Activated CD8-positive, alpha-beta memory T cell treated with anti-CD3 and anti-CD28 coated beads for 36 hours (primary cell): ENCODE data around the gene UNC5C. TPM values are rescaled to one million over a fixed set of nuclear protein-coding genes. Genes with fewer than 3 reads are reported as not detected.

ENCODE experiments used
- CTCF ChIA-PET: fragments of 350-600 bp; sonication (Branson Sonifier 250); formaldehyde crosslinking; loops from one replicate; lab custom pipeline; 2021; ENCODE audit warnings: antibody characterized with exemption; lab: Charles Lee
- POLR2A ChIA-PET: fragments of 350-600 bp; sonication (Branson Sonifier 250); formaldehyde crosslinking; loops from one replicate; lab custom pipeline; 2021; ENCODE audit warnings: antibody characterized with exemption; lab: Charles Lee
- total RNA-seq, 2 experiments: library from RNA; stranded (reverse); gene quantifications; one replicate each; pipeline ENCODE4 v1.2.3, GENCODE V29; 2021

Gene UNC5C
- total RNA-seq, 2 experiments from 2014 or later, result not detected

- POLR2A ChIA-PET, result no interaction called here
These were observed 126.3 kb downstream of the UNC5C start for GRCh38 chr4:95422436-95422835.

DNA sequence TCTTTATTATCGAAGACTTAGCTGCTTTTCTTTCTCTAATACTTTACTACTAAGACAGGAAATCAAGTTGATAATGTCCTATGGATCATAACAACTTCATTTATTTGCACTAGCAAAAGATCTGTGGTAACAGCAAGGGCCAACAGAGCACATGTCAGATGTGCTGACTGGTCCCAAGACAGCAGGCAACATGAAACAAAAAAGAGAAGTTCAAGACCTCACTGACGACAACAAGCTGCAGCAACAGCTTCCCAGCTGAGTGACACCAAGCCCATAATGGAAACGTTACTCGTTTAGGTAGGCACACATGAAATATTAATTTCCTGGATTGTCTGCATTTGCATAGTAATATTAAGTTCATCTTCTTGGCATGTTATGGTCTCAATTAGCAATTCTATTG lies 126.9 kb downstream of the UNC5C start:
- CTCF ChIA-PET, result no interaction called here
- POLR2A ChIA-PET, result no interaction called here

More at GRCh38 chr4:95422436-95422835, 126.3 kb downstream of the UNC5C start:
- CTCF ChIA-PET, result no interaction called here

GRCh38 chr4:95417531-95417930 lies 131.2 kb downstream of the UNC5C start:
- ChIA-PET POLR2A (no interaction called here), CTCF (no interaction called here)

DNA sequence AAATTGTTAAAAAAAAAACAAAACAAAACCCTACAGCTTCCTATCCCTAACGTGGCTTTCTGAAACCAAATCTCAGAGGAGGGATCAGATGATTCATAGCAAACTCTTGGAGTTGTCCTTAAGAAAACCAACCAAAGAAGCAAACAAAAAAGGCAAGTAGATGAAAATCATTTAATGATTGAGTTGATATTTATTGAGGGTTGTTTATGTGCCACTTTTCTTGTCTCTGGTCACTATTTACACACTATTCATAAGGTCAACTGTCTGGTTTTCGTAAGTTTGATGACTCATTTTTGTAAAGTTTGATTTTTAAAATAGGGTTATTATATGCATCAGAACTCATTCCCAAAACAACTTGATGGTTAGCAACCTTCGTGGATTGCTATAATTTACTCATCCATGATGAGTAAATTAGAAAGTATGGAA lies 133.4 kb downstream of the UNC5C start:
- CTCF ChIA-PET, result no interaction called here
- POLR2A ChIA-PET, result no interaction called here

GRCh38 chr4:95411371-95412088 lies 137.2 kb downstream of the UNC5C start:
- ChIA-PET CTCF (no interaction called here), POLR2A (no interaction called here)

DNA sequence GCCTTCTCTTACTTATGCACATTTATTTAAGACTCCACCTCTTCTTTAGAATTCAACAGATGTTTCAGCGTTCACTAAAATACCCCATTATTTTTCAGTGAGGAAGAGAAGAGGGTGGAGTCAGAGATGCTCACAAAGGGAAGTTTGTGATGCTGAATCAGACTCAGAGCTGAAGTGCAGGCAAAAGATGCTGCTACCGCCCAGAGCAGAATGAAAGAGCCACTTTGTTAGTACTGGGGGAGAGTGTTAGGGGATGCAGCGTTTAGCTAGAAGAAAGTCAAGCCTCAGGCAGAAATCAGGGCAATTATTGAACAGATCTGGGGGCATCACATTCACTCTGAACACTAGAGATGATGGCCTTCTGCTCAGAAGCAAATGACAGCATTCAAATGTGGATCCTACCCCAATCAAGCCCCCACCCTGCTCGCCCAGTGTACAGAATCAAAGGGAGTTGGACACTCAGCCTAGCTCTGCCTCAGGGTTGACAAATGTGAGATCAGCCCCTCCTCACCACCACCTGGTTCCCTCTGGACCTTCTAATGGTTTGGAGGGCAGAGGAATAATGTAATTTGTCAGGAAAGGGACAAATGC lies 138.3 kb downstream of the UNC5C start:
- ChIA-PET CTCF (no interaction called here), POLR2A (no interaction called here)

DNA sequence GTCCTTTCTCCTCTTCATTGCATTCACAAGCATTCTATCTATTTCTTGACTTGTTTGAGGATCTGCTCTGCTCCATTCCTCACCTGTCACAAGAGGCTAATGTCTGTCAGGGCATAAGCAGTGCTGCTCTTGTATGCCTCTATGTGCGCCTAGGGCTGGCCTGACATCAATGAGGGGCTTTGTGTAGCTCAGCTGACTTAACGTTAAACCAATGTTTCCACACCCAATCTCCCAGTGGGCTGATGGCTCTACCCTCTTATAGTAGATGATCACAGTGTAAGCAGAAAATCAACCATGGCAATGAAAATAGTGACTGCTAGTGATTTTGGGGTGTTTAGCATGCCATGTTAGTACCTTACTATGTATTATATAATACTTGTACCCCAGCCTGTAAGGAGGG lies 139.0 kb downstream of the UNC5C start:
- POLR2A ChIA-PET, result no interaction called here

GRCh38 chr4:95409127-95409526 lies 139.6 kb downstream of the UNC5C start:
- CTCF ChIA-PET, result no interaction called here
- POLR2A ChIA-PET, result no interaction called here

More for the DNA sequence above, 139.0 kb downstream of the UNC5C start:
- CTCF ChIA-PET, result no interaction called here

GRCh38 chr4:95402299-95402698 lies 146.5 kb downstream of the UNC5C start:
- POLR2A ChIA-PET, result no interaction called here

GRCh38 chr4:95398217-95398616 lies 150.6 kb downstream of the UNC5C start:
- ChIA-PET POLR2A (no interaction called here), CTCF (no interaction called here)

More at GRCh38 chr4:95402299-95402698, 146.5 kb downstream of the UNC5C start:
- CTCF ChIA-PET, result no interaction called here

- POLR2A ChIA-PET, result no interaction called here
These were observed 153.9 kb downstream of the UNC5C start for GRCh38 chr4:95394752-95395306.

GRCh38 chr4:95393821-95394220 lies 155.0 kb downstream of the UNC5C start:
- ChIA-PET CTCF (no interaction called here), POLR2A (no interaction called here)

More at GRCh38 chr4:95394752-95395306, 153.9 kb downstream of the UNC5C start:
- CTCF ChIA-PET, result no interaction called here

- CTCF ChIA-PET, result no interaction called here
- POLR2A ChIA-PET, result no interaction called here
These were observed 159.9 kb downstream of the UNC5C start for GRCh38 chr4:95388911-95389310.

- CTCF ChIA-PET, result no interaction called here
- POLR2A ChIA-PET, result no interaction called here
These were observed 161.1 kb downstream of the UNC5C start for GRCh38 chr4:95387719-95388118.

DNA sequence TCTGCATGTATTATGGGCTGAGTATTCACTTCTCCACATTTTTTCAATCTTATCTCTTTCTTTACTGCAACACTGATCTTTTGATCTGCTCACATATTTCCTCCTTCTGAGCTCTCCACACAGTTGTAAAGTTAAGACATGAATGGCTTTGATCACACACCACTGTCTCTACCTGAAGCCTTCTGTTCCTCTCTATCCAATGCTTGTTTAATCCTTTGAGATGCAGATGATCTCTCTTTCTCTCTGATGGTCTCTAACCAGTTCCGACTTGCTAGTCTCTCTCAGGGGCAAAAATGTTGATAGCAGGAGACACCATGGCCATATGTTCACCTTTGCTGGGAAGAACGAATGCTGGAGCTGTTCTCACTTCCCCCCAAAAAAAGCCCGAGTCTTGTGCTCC lies 162.4 kb downstream of the UNC5C start:
- POLR2A ChIA-PET, result no interaction called here
- CTCF ChIA-PET, result no interaction called here

GRCh38 chr4:95381843-95382580 lies 166.8 kb downstream of the UNC5C start:
- ChIA-PET POLR2A (no interaction called here), CTCF (no interaction called here)

DNA sequence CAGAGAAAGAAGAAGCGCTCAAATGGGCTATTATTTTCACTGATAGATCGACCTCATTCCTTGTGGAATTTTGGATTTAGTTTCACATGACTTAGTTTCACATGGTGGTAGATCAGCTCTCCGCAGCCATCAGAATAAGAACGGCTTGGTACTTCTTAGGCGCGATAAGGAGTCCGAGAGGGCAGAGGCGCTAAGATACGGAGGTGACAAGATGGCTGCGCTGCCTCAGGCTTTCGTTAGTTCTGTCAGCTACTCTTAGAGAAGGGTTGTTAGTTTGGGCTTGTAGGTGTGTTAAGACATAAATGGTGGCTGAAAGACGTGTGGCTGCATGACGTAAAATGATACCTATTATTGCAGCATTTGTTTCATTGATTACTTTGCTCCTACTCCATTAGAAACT lies 169.1 kb downstream of the UNC5C start:
- CTCF ChIA-PET, result no interaction called here
- POLR2A ChIA-PET, result no interaction called here

- ChIA-PET CTCF (no interaction called here), POLR2A (no interaction called here)
These were observed 171.3 kb downstream of the UNC5C start for GRCh38 chr4:95377366-95377900.

GRCh38 chr4:95371476-95372224 lies 177.1 kb downstream of the UNC5C start:
- CTCF ChIA-PET, result interaction anchor here (0.6 kb wide), 1 partner anchor 803 kb away, joined by 3 read pairs; no protein-coding TSS in a partner anchor
- POLR2A ChIA-PET, result no interaction called here
